Fibroblast of pulmonary artery (primary cell): ENCODE results near the gene ZNF618.

ENCODE experiments used
- DNase-seq: peaks from one replicate; pipeline ENCODE4 v3.0.0-alpha.2; 2010; ENCODE audit warnings: low read depth
- H3K4me3 ChIP-seq: replicated peaks from 2 replicates; pipeline ENCODE4 v1.5.1; 2011; ENCODE audit warnings: low read depth, mild to moderate bottlenecking, control low read depth, low read length, moderate library complexity
- CTCF ChIP-seq: IDR thresholded peaks from 2 replicates; pipeline ENCODE4 v1.5.1; 2011; ENCODE audit warnings: mild to moderate bottlenecking, control low read depth, low read length, inconsistent platforms; ENCODE audit errors: missing control alignments

The ZNF618 gene

GRCh38 chr9:114007991-114008666 is 132.0 kb downstream of the ZNF618 start:
- no peak overlapping the region for H3K4me3 ChIP-seq
- TF ChIP-seq CTCF = no peak
- no peak for DNase-seq

GRCh38 chr9:114008667-114009410 is 132.7 kb downstream of the ZNF618 start:
- no peak overlapping the region for H3K4me3 ChIP-seq
- DNase-seq = no peak
- TF ChIP-seq CTCF = no peak

GRCh38 chr9:114011313-114011712 is 135.2 kb downstream of the ZNF618 start:
- TF ChIP-seq CTCF = no peak
- no peak for DNase-seq

GRCh38 chr9:114012126-114012525 is 136.0 kb downstream of the ZNF618 start:
- no peak for DNase-seq
- TF ChIP-seq CTCF = no peak
- no peak overlapping the region for H3K4me3 ChIP-seq

More at GRCh38 chr9:114011313-114011712, 135.2 kb downstream of the ZNF618 start:
- no peak overlapping the region for H3K4me3 ChIP-seq

- no peak for TF ChIP-seq CTCF
- H3K4me3 ChIP-seq = no peak overlapping the region
- DNase-seq = no peak
Measured at GRCh38 chr9:114014044-114014443, 137.9 kb downstream of the ZNF618 start.

GRCh38 chr9:114015607-114016006 is 139.5 kb downstream of the ZNF618 start:
- no peak for DNase-seq
- no peak for TF ChIP-seq CTCF
- no peak overlapping the region for H3K4me3 ChIP-seq
